ENCODE data around the gene CADM3.

GRCh38 chr1:159222075-159222865 lies 50.9 kb downstream of the CADM3 start:
- TF ChIP-seq CTCF (IDR thresholded peaks at IDR 0.05) (no peak), POLR2A (IDR thresholded peaks at IDR 0.05) (no peak)

Measured in thyroid gland (tissue), 4 donors.